ENCODE data around the gene SFTPD. TPM values are rescaled to one million over a fixed set of nuclear protein-coding genes. Genes with fewer than 3 reads are reported as not detected.

Gene SFTPD
- total RNA-seq, 1 experiment from 2014 or later = 0.24 TPM

GRCh38 chr10:79979310-79979975 is 30.5 kb upstream of the SFTPD start:
- Mint-ChIP-seq H3K27ac (no peak overlapping the region), H3K27me3 (ENCODE audit: low read depth) (peaks cover 48% of the 10 kb centered on the region), H3K4me1 (peaks cover 22% of the 10 kb centered on the region in 2 experiments), H3K36me3 (ENCODE audit: insufficient read depth in 1 of 3, low read depth in 3 of 3) (peaks cover 5 to 19% (median 9%) of the 10 kb centered on the region in 3 experiments; a peak in 5 of 7 replicates), H3K9me3 (peaks cover 13 to 16% of the 10 kb centered on the region in 2 experiments), H3K4me3 (no peak overlapping the region)
- H2AK5ac ChIP-seq (ENCODE audit: insufficient read length, low read length) = no peak overlapping the region
- H3K27me3 ChIP-seq (ENCODE audit: insufficient read depth, low read length) = peaks cover 2% of the 10 kb centered on the region; the same call in 1 of the 2 replicates
- H3K27ac ChIP-seq (ENCODE audit: insufficient read length, low read depth, low read length) = no peak overlapping the region
- H2BK5ac ChIP-seq (ENCODE audit: insufficient read length, low read length) = no peak overlapping the region
- no peak overlapping the region for H2AFZ ChIP-seq (ENCODE audit: low read length)
- H3K14ac ChIP-seq (ENCODE audit: insufficient read depth, low read length) = no peak overlapping the region
- WGBS (ENCODE audit: extremely low coverage, insufficient read length, low lambda C conversion rate) = no CpG with 5 or more reads among the region's 3 CpGs
- H2BK15ac ChIP-seq (ENCODE audit: low read depth, low read length) = no peak overlapping the region
- no peak overlapping the region for H2BK12ac ChIP-seq (ENCODE audit: insufficient read length, low read depth, low read length)
- DNase-seq = no peak
- no peaks in the 10 kb centered on the region for H3K79me2 ChIP-seq (ENCODE audit: insufficient read depth, low read length)
- no peaks in the 10 kb centered on the region for H3K9me3 ChIP-seq (ENCODE audit: control insufficient read depth, low read depth, low read length)
- H3K4ac ChIP-seq (ENCODE audit: low read depth, low read length) = no peak overlapping the region
- TF ChIP-seq, protein P1, sequence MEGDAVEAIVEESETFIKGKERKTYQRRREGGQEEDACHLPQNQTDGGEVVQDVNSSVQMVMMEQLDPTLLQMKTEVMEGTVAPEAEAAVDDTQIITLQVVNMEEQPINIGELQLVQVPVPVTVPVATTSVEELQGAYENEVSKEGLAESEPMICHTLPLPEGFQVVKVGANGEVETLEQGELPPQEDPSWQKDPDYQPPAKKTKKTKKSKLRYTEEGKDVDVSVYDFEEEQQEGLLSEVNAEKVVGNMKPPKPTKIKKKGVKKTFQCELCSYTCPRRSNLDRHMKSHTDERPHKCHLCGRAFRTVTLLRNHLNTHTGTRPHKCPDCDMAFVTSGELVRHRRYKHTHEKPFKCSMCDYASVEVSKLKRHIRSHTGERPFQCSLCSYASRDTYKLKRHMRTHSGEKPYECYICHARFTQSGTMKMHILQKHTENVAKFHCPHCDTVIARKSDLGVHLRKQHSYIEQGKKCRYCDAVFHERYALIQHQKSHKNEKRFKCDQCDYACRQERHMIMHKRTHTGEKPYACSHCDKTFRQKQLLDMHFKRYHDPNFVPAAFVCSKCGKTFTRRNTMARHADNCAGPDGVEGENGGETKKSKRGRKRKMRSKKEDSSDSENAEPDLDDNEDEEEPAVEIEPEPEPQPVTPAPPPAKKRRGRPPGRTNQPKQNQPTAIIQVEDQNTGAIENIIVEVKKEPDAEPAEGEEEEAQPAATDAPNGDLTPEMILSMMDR (conservative IDR thresholded peaks at IDR 0.05) = no peak
- no peak overlapping the region for H2BK20ac ChIP-seq (ENCODE audit: low read depth, low read length, poor library complexity, severe bottlenecking)
- H3K23ac ChIP-seq (ENCODE audit: insufficient read length, low read depth, low read length) = no peak overlapping the region
- no peak overlapping the region for H3K56ac ChIP-seq (ENCODE audit: insufficient read length, low read depth, low read length)
- H3K4me1 ChIP-seq (ENCODE audit: insufficient read depth, low read length) = peaks cover 2% of the 10 kb centered on the region; the same call in 1 of the 2 replicates
- H3K4me2 ChIP-seq (ENCODE audit: insufficient read depth, insufficient read length, low read length) = no peak overlapping the region
- H4K5ac ChIP-seq (ENCODE audit: insufficient read length, low read depth, low read length) = no peak overlapping the region
- no peak overlapping the region for H4K8ac ChIP-seq (replicated peaks; ENCODE audit: insufficient read length, low read depth, low read length)
- no peak overlapping the region for H3K9ac ChIP-seq (ENCODE audit: extremely low read depth, insufficient read length, low read length)
- no peak overlapping the region for H4K91ac ChIP-seq (ENCODE audit: insufficient read length, low read depth, low read length)
- no peak overlapping the region for H2BK120ac ChIP-seq (ENCODE audit: low read depth, low read length, poor library complexity, severe bottlenecking)
- H3T11ph ChIP-seq (ENCODE audit: low read length) = no peak overlapping the region
- H3K79me1 ChIP-seq (ENCODE audit: insufficient read depth, low read depth, low read length, poor library complexity, severe bottlenecking) = no peaks in the 10 kb centered on the region
- H4K20me1 ChIP-seq (ENCODE audit: control insufficient read depth, insufficient read depth, insufficient read length) = no peaks in the 10 kb centered on the region
- no peak overlapping the region for H3K18ac ChIP-seq (ENCODE audit: insufficient read length, low read depth, low read length)
- H3K23me2 ChIP-seq (ENCODE audit: insufficient read length, low read depth, low read length, poor library complexity, severe bottlenecking) = peaks cover 6% of the 10 kb centered on the region
